Measurements from ENCODE around the gene MEOX2. TPM values are rescaled to one million over a fixed set of nuclear protein-coding genes. Genes with fewer than 3 reads are reported as not detected.

Gene MEOX2
- total RNA-seq, 1 donor from 2014 or later: 0.39 TPM

DNA sequence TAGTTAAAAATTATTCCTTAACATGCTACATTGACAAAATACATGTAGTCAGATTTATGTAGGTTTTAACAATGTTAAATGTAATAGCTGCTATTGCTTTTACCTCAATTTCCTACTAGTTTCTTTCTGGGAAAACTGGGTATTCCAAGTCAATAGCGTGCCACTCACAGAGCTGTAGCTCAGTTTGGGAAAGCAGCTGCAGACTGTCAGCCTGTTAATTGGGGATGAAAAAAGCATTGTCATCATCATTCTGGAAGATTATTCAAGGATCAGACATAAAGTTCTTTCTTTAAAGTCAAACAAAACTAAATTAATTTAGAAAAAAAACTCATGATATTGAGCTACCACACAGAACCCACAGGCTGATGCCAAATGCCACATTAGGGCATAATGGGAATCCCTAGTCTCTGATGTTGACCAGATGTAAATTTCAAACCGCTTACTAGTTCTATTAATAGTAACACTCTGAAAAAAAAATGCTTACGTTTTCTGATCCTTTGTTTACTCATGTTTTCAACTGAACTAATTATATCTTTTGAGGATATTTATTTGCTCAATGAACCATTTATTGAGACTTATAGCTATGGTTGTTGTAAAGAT, 105.0 kb downstream of the MEOX2 start:
- H3K27me3 Mint-ChIP-seq (ENCODE audit: unreplicated experiment): no peaks in the 10 kb centered on the region
- DNase-seq: no peak
- H3K27ac Mint-ChIP-seq (ENCODE audit: unreplicated experiment): no peak overlapping the region
- H3K4me1 Mint-ChIP-seq (ENCODE audit: low read depth, unreplicated experiment): no peaks in the 10 kb centered on the region
- no peak overlapping the region for H3K4me3 Mint-ChIP-seq (ENCODE audit: unreplicated experiment)
- peaks cover 2% of the 10 kb centered on the region for H3K9me3 Mint-ChIP-seq (ENCODE audit: unreplicated experiment)
- H3K36me3 Mint-ChIP-seq (ENCODE audit: unreplicated experiment): peaks cover 9% of the 10 kb centered on the region
- TF ChIP-seq, protein P1, sequence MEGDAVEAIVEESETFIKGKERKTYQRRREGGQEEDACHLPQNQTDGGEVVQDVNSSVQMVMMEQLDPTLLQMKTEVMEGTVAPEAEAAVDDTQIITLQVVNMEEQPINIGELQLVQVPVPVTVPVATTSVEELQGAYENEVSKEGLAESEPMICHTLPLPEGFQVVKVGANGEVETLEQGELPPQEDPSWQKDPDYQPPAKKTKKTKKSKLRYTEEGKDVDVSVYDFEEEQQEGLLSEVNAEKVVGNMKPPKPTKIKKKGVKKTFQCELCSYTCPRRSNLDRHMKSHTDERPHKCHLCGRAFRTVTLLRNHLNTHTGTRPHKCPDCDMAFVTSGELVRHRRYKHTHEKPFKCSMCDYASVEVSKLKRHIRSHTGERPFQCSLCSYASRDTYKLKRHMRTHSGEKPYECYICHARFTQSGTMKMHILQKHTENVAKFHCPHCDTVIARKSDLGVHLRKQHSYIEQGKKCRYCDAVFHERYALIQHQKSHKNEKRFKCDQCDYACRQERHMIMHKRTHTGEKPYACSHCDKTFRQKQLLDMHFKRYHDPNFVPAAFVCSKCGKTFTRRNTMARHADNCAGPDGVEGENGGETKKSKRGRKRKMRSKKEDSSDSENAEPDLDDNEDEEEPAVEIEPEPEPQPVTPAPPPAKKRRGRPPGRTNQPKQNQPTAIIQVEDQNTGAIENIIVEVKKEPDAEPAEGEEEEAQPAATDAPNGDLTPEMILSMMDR (IDR thresholded peaks at IDR 0.05; ENCODE audit: partially characterized antibody, unreplicated experiment): no peak

DNA sequence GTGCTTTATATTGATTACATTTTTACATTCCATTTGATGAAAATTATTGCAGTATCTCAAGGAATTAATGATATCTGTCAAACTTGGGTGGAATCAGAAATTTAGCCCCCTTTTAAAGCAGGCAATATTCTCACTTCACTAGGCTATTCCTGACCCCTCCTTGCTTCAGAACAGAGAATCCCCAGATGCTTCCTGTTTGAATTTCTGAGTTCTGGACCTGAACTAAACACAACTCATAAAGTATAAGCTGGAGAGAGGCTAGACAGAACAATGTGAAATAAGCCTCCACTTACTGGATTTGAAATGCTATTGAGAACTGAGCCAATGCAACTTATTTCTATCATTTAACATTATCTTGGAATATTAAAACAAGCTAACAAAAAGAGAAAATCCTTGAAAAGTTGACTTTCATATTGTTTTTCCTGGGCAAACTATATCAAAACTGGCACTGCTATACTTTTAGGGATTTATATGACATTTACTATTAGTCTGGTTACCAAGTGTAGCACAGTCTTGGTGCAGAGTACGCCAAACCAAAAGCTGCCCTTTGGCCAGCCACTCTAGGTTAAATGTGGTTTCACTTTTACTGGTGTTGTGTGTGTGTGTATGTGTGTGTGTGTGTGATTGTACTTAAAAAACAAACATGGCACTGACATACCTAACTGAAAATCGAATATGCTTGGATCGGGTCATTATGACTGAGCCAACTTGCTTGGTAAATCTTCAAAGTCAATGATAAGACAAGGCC, 105.7 kb downstream of the MEOX2 start:
- Mint-ChIP-seq H3K27ac (ENCODE audit: unreplicated experiment) (no peak overlapping the region), H3K9me3 (ENCODE audit: unreplicated experiment) (peaks cover 2% of the 10 kb centered on the region), H3K36me3 (ENCODE audit: unreplicated experiment) (peaks cover 8% of the 10 kb centered on the region), H3K4me3 (ENCODE audit: unreplicated experiment) (no peak overlapping the region), H3K27me3 (ENCODE audit: unreplicated experiment) (no peaks in the 10 kb centered on the region), H3K4me1 (ENCODE audit: low read depth, unreplicated experiment) (no peaks in the 10 kb centered on the region)
- TF ChIP-seq, protein P1 (IDR thresholded peaks at IDR 0.05; ENCODE audit: partially characterized antibody, unreplicated experiment): no peak
- no peak for DNase-seq

DNA sequence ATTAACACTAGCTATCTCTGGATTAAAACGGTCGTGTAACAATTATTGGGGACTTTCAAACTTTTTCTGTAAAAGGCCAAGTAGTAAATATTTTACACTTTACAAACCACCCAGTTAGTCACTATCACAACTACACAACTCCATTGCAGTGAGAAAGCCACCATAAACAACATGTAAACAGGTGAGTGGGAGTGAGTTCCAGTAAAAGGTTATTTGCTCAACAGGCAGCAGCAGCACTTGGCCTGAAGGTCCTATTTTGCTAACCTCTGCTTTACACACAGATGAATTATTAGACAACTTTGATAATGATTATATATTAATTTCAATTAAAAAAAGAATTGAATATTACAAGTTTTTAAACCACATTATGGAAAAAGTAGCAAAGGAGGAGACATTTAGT, 108.9 kb downstream of the MEOX2 start:
- TF ChIP-seq, protein P1 (IDR thresholded peaks at IDR 0.05; ENCODE audit: partially characterized antibody, unreplicated experiment): no peak
- Mint-ChIP-seq H3K9me3 (ENCODE audit: unreplicated experiment) (no peaks in the 10 kb centered on the region), H3K36me3 (ENCODE audit: unreplicated experiment) (no peaks in the 10 kb centered on the region), H3K4me3 (ENCODE audit: unreplicated experiment) (no peak overlapping the region), H3K27ac (ENCODE audit: unreplicated experiment) (no peak overlapping the region), H3K4me1 (ENCODE audit: low read depth, unreplicated experiment) (no peaks in the 10 kb centered on the region), H3K27me3 (ENCODE audit: unreplicated experiment) (no peaks in the 10 kb centered on the region)
- DNase-seq: no peak

DNA sequence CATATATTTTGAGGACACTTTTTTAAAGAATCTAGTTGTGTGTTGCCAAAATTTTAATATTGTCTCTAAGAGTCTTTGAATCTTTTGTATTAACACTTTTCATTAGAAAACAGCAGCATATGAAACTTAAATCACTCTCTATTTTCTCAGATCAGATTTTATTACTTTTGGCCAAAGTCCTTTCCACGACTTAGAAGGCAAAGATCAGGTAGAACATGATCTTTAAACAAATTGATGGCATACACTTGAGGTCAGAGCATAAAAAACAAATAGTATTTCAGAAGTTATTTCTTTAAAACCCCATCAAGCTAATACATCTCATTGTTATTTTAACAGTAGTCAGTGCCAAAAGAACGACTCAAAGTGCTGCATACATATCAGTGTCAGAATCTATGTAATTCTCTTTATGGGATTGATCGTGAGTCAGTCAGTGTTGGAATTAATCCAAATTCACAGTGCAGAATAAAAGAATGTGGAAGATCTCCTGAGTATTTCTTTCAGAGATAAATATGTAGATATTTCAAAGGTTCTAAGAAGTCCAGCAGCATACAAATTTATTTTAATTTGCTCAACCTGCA, 115.1 kb downstream of the MEOX2 start:
- H3K36me3 Mint-ChIP-seq (ENCODE audit: unreplicated experiment): no peaks in the 10 kb centered on the region
- no peaks in the 10 kb centered on the region for H3K4me1 Mint-ChIP-seq (ENCODE audit: low read depth, unreplicated experiment)
- H3K27ac Mint-ChIP-seq (ENCODE audit: unreplicated experiment): no peak overlapping the region
- DNase-seq: no peak
- no peaks in the 10 kb centered on the region for H3K9me3 Mint-ChIP-seq (ENCODE audit: unreplicated experiment)
- TF ChIP-seq, protein P1 (IDR thresholded peaks at IDR 0.05; ENCODE audit: partially characterized antibody, unreplicated experiment): no peak
- no peaks in the 10 kb centered on the region for H3K27me3 Mint-ChIP-seq (ENCODE audit: unreplicated experiment)
- H3K4me3 Mint-ChIP-seq (ENCODE audit: unreplicated experiment): no peak overlapping the region

DNA sequence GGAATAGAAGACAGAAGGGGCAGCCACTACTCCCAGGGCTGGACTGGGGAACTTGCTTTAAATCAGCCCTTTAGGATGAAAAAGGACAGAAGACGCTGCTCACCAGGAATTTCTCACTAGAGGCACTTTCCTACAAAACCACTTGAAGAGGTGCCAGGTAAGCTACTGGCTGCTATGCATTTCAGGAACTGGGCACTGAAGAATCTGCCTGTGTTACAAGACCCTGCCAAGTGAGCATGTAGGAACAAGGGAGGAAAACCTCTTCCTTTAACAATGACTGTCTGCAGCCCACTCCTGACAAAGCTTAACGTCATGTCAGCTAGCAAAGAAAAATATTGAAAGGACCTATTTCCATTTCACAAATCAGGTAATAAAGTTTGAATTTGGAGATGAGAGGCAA, 118.8 kb downstream of the MEOX2 start:
- Mint-ChIP-seq H3K36me3 (ENCODE audit: unreplicated experiment) (no peaks in the 10 kb centered on the region), H3K4me1 (ENCODE audit: low read depth, unreplicated experiment) (no peaks in the 10 kb centered on the region), H3K27me3 (ENCODE audit: unreplicated experiment) (no peaks in the 10 kb centered on the region), H3K27ac (ENCODE audit: unreplicated experiment) (no peak overlapping the region), H3K9me3 (ENCODE audit: unreplicated experiment) (no peaks in the 10 kb centered on the region), H3K4me3 (ENCODE audit: unreplicated experiment) (no peak overlapping the region)
- TF ChIP-seq, protein P1 (IDR thresholded peaks at IDR 0.05; ENCODE audit: partially characterized antibody, unreplicated experiment): no peak
- DNase-seq: no peak
